Body of pancreas (tissue), 4 donors: ENCODE data around the gene MICAL1.

Experiments
- CTCF ChIP-seq, 7 experiments: fragments of 450-650 bp in 4 of 7; fragments of 200-600 bp in 3 of 7; sonication (generic) in 3 of 7; IDR thresholded peaks; one replicate each; pipeline ENCODE4 v1.5.1; 2016 to 2019; ENCODE audit warnings: antibody characterized with exemption in 7 of 7
- POLR2A ChIP-seq, 3 donors: fragments of 450-650 bp; IDR thresholded peaks; one replicate each; pipeline ENCODE4 v1.6.1; 2016; ENCODE audit warnings: antibody characterized with exemption in 3 of 3, mild to moderate bottlenecking in 2 of 3

GRCh38 chr6:109397020-109397419 is 58.6 kb downstream of the MICAL1 start:
- TF ChIP-seq CTCF (IDR thresholded peaks at IDR 0.05) (peak in 5 of 7 experiments; percentile 8 to 52 (median 45)), POLR2A (IDR thresholded peaks at IDR 0.05) (no peak)
